ENCODE results near the gene SLC37A2. TPM values are rescaled to one million over a fixed set of nuclear protein-coding genes. Genes with fewer than 3 reads are reported as not detected.

Gene SLC37A2
- total RNA-seq, 2 experiments from 2014 or later: 0.60 to 0.73 TPM

DNA sequence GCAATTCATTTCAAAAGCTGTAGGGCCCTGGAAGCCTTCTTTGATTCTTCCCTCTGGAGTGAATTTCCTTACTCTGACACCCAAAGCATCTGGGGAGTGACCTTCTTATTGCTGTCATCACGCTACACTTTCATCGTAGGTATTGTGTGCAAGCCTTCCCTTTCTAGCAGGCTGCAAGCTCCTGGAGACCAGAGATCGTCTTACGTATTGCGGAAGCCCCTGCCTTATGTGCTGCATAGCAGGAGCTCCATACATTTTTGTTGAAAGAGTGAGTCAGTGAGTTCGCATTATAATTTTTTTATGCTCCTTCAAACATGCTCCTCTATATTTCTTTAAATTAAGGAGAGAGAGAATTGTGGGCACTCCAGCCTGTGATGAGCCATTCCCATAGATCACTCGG is 69.5 kb downstream of the SLC37A2 start:
- POLR2A ChIA-PET: no interaction called here
- Mint-ChIP-seq H3K36me3 (ENCODE audit: low read depth) (no peaks in the 10 kb centered on the region), H3K4me1 (no peaks in the 10 kb centered on the region), H3K27ac (no peak overlapping the region), H3K27me3 (peaks cover 35% of the 10 kb centered on the region), H3K4me3 (no peak overlapping the region), H3K9me3 (no peaks in the 10 kb centered on the region)
- no peak for DNase-seq
- CTCF ChIA-PET: interaction anchor here (1.0 to 1.2 kb wide), 2 partner anchors 9 to 248 kb away, joined by 3 to 5 read pairs; no protein-coding TSS in a partner anchor

GRCh38 chr11:125136001-125136400 is 72.9 kb downstream of the SLC37A2 start:
- H3K36me3 Mint-ChIP-seq (ENCODE audit: low read depth): no peaks in the 10 kb centered on the region
- H3K4me3 Mint-ChIP-seq: no peak overlapping the region
- H3K27ac Mint-ChIP-seq: no peak overlapping the region
- ChIA-PET CTCF (interaction anchor here (0.7 kb wide), 1 partner anchor 22 kb away, joined by 3 read pairs; no protein-coding TSS in a partner anchor), POLR2A (no interaction called here)
- DNase-seq: no peak
- H3K4me1 Mint-ChIP-seq: no peaks in the 10 kb centered on the region
- H3K9me3 Mint-ChIP-seq: no peaks in the 10 kb centered on the region
- peaks cover 37% of the 10 kb centered on the region for H3K27me3 Mint-ChIP-seq

- ChIA-PET POLR2A (no interaction called here), CTCF (no interaction called here)
Measured at GRCh38 chr11:125138966-125139365, 75.9 kb downstream of the SLC37A2 start.

DNA sequence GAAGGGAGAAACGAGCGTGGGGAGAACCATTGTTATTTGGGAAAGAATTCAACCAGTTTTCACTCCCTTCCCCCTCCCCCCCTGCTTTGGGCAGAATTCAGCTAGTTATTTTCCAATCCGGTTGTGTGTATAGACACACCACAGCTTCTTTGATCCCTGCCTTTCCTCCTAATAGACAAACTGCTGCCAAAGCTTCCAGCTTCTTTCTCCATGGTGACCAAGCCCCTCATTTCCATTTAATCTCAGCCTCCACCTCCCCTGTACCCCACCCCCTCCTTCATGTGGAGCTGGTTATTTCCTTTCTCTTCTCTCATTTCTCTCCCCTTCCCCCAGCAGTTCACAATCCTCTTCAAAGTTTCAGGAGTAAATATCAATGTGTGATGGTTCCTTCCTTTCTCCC is 76.7 kb downstream of the SLC37A2 start:
- CTCF ChIA-PET: interaction anchor here (1.2 to 3.3 kb wide), 2 partner anchors 15 to 219 kb away, joined by 3 to 13 read pairs; no protein-coding TSS in a partner anchor
- Mint-ChIP-seq H3K4me1 (no peaks in the 10 kb centered on the region), H3K27ac (no peak overlapping the region), H3K36me3 (ENCODE audit: low read depth) (no peaks in the 10 kb centered on the region), H3K27me3 (peaks cover 33% of the 10 kb centered on the region), H3K4me3 (no peak overlapping the region), H3K9me3 (no peaks in the 10 kb centered on the region)
- DNase-seq: no peak
- POLR2A ChIA-PET: no interaction called here

More at GRCh38 chr11:125138966-125139365, 75.9 kb downstream of the SLC37A2 start:
- no peak for DNase-seq
- no peaks in the 10 kb centered on the region for H3K36me3 Mint-ChIP-seq (ENCODE audit: low read depth)
- H3K9me3 Mint-ChIP-seq: no peaks in the 10 kb centered on the region
- no peaks in the 10 kb centered on the region for H3K4me1 Mint-ChIP-seq
- no peak overlapping the region for H3K27ac Mint-ChIP-seq
- H3K27me3 Mint-ChIP-seq: peaks cover 35% of the 10 kb centered on the region
- H3K4me3 Mint-ChIP-seq: no peak overlapping the region

Other genes starting within 250 kb of the SLC37A2 start
- 10 to 100 TPM; 12.0 to 12.1 TPM for gene ROBO3, start 197.9 kb upstream of the SLC37A2 start, total RNA-seq
- not detected for gene ROBO4, start 165.4 kb upstream of the SLC37A2 start, total RNA-seq
- not detected for gene HEPN1, start 144.1 kb upstream of the SLC37A2 start, total RNA-seq
- not detected for gene HEPACAM, start 127.3 kb upstream of the SLC37A2 start, total RNA-seq
- gene CCDC15, start 109.1 kb upstream of the SLC37A2 start, total RNA-seq: 1 to 10 TPM; 7.3 to 9.0 TPM
- gene TMEM218, start 48.3 kb downstream of the SLC37A2 start, total RNA-seq: 10 to 100 TPM; 16.3 to 16.9 TPM
- gene PKNOX2, start 101.4 kb downstream of the SLC37A2 start, total RNA-seq: not detected